HL-60 (cell line): Measurements from ENCODE around the gene AGRN.

ENCODE experiments used
- GABPA ChIP-seq: IDR thresholded peaks from 2 replicates; pipeline ENCODE4 v1.6.1; 2012; ENCODE audit warnings: low read depth
- POLR2AphosphoS5 ChIP-seq: IDR thresholded peaks from 2 replicates; pipeline ENCODE4 v1.6.1; 2012; ENCODE audit warnings: low read depth
- SPI1 ChIP-seq: IDR thresholded peaks from 2 replicates; pipeline ENCODE4 v1.6.1; 2012; ENCODE audit warnings: low read depth, mild to moderate bottlenecking, borderline replicate concordance
- TF ChIP-seq, protein P1 (sequence below): IDR thresholded peaks from one replicate; pipeline ENCODE4 v1.5.1; 2011; ENCODE audit warnings: low read length, control low read depth, inconsistent platforms; ENCODE audit not compliant: insufficient read depth
- TF ChIP-seq, protein P2 (sequence below): IDR thresholded peaks from 2 replicates; pipeline ENCODE4 v1.6.1; 2012; ENCODE audit warnings: low read depth; ENCODE audit not compliant: insufficient replicate concordance

DNA sequence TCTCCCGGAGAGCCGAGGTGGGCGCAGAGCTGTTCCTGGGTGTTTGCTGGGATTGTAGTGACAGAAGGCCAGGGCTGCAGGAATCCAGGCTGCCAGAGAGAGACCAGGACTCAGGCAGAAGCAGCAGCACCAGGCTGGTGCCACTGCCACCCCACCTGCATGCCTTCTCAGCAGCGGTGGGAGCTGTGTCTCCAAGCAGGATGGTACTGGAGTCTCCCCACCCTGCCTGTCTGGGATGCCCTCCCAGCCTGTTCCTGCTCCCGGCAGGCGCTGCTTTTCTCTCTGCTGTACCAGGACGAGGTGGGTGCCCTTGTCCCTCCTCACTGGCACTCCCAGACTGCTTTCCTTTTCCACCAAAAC lies 15.5 kb upstream of the AGRN start:
- TF ChIP-seq POLR2AphosphoS5 (no peak), GABPA (no peak), SPI1 (no peak)
- TF ChIP-seq, protein P1, sequence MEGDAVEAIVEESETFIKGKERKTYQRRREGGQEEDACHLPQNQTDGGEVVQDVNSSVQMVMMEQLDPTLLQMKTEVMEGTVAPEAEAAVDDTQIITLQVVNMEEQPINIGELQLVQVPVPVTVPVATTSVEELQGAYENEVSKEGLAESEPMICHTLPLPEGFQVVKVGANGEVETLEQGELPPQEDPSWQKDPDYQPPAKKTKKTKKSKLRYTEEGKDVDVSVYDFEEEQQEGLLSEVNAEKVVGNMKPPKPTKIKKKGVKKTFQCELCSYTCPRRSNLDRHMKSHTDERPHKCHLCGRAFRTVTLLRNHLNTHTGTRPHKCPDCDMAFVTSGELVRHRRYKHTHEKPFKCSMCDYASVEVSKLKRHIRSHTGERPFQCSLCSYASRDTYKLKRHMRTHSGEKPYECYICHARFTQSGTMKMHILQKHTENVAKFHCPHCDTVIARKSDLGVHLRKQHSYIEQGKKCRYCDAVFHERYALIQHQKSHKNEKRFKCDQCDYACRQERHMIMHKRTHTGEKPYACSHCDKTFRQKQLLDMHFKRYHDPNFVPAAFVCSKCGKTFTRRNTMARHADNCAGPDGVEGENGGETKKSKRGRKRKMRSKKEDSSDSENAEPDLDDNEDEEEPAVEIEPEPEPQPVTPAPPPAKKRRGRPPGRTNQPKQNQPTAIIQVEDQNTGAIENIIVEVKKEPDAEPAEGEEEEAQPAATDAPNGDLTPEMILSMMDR = no peak
- TF ChIP-seq, protein P2, sequence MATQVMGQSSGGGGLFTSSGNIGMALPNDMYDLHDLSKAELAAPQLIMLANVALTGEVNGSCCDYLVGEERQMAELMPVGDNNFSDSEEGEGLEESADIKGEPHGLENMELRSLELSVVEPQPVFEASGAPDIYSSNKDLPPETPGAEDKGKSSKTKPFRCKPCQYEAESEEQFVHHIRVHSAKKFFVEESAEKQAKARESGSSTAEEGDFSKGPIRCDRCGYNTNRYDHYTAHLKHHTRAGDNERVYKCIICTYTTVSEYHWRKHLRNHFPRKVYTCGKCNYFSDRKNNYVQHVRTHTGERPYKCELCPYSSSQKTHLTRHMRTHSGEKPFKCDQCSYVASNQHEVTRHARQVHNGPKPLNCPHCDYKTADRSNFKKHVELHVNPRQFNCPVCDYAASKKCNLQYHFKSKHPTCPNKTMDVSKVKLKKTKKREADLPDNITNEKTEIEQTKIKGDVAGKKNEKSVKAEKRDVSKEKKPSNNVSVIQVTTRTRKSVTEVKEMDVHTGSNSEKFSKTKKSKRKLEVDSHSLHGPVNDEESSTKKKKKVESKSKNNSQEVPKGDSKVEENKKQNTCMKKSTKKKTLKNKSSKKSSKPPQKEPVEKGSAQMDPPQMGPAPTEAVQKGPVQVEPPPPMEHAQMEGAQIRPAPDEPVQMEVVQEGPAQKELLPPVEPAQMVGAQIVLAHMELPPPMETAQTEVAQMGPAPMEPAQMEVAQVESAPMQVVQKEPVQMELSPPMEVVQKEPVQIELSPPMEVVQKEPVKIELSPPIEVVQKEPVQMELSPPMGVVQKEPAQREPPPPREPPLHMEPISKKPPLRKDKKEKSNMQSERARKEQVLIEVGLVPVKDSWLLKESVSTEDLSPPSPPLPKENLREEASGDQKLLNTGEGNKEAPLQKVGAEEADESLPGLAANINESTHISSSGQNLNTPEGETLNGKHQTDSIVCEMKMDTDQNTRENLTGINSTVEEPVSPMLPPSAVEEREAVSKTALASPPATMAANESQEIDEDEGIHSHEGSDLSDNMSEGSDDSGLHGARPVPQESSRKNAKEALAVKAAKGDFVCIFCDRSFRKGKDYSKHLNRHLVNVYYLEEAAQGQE = no peak
